ENCODE measurements around the gene ZNF267. TPM values are rescaled to one million over a fixed set of nuclear protein-coding genes. Genes with fewer than 3 reads are reported as not detected.
A peak's percentile ranks its signal among the peaks of the same experiment; 100 is the strongest.

ZNF267 gene
- total and polyA plus RNA-seq, 2 of the 8 experiments (the other 6 are each of a cell fraction or from before 2014, with no cell fraction given) = 5.5 to 28.3 TPM

DNA sequence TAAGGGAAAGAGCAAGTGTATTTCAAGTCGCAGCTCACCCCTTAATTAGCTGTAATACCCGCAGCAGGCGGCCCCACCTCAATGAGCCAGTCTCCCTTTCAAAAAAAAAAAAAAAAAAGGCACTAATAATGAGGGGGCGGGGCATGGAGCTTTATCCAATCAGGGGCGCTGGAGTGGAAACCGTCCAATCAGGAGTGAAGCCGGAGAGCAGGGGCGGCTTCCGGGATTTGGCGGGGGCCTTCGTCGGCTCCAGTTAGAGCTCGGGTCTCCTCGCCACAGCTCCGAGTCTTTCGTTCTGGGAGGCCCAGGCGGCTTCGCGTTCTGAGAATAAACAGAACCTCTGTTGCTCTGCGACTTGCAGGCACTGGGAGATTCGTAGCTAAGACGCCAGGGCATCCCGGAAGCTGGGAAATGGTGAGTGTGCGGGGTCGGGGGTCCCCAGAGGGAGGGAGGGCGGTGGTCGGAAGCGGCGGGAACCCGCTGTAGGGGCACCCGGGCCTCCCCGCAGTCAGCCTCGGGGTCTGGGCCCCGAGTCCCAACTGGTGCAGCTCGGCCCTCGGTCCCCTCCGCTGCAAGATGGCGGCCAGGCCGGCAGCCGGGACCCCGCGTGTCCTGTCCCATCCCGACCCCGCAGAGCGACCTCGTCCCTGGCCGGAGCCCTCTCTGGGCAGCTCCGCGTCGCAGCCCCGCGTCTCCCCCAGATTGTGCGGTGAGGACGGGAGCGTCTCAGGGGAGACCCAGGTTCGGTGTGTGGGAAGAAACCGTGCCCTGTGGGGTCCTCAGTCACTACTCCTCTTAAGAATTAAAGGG is at the start of gene ZNF267 (continued):
- TF ChIP-seq, protein P1, sequence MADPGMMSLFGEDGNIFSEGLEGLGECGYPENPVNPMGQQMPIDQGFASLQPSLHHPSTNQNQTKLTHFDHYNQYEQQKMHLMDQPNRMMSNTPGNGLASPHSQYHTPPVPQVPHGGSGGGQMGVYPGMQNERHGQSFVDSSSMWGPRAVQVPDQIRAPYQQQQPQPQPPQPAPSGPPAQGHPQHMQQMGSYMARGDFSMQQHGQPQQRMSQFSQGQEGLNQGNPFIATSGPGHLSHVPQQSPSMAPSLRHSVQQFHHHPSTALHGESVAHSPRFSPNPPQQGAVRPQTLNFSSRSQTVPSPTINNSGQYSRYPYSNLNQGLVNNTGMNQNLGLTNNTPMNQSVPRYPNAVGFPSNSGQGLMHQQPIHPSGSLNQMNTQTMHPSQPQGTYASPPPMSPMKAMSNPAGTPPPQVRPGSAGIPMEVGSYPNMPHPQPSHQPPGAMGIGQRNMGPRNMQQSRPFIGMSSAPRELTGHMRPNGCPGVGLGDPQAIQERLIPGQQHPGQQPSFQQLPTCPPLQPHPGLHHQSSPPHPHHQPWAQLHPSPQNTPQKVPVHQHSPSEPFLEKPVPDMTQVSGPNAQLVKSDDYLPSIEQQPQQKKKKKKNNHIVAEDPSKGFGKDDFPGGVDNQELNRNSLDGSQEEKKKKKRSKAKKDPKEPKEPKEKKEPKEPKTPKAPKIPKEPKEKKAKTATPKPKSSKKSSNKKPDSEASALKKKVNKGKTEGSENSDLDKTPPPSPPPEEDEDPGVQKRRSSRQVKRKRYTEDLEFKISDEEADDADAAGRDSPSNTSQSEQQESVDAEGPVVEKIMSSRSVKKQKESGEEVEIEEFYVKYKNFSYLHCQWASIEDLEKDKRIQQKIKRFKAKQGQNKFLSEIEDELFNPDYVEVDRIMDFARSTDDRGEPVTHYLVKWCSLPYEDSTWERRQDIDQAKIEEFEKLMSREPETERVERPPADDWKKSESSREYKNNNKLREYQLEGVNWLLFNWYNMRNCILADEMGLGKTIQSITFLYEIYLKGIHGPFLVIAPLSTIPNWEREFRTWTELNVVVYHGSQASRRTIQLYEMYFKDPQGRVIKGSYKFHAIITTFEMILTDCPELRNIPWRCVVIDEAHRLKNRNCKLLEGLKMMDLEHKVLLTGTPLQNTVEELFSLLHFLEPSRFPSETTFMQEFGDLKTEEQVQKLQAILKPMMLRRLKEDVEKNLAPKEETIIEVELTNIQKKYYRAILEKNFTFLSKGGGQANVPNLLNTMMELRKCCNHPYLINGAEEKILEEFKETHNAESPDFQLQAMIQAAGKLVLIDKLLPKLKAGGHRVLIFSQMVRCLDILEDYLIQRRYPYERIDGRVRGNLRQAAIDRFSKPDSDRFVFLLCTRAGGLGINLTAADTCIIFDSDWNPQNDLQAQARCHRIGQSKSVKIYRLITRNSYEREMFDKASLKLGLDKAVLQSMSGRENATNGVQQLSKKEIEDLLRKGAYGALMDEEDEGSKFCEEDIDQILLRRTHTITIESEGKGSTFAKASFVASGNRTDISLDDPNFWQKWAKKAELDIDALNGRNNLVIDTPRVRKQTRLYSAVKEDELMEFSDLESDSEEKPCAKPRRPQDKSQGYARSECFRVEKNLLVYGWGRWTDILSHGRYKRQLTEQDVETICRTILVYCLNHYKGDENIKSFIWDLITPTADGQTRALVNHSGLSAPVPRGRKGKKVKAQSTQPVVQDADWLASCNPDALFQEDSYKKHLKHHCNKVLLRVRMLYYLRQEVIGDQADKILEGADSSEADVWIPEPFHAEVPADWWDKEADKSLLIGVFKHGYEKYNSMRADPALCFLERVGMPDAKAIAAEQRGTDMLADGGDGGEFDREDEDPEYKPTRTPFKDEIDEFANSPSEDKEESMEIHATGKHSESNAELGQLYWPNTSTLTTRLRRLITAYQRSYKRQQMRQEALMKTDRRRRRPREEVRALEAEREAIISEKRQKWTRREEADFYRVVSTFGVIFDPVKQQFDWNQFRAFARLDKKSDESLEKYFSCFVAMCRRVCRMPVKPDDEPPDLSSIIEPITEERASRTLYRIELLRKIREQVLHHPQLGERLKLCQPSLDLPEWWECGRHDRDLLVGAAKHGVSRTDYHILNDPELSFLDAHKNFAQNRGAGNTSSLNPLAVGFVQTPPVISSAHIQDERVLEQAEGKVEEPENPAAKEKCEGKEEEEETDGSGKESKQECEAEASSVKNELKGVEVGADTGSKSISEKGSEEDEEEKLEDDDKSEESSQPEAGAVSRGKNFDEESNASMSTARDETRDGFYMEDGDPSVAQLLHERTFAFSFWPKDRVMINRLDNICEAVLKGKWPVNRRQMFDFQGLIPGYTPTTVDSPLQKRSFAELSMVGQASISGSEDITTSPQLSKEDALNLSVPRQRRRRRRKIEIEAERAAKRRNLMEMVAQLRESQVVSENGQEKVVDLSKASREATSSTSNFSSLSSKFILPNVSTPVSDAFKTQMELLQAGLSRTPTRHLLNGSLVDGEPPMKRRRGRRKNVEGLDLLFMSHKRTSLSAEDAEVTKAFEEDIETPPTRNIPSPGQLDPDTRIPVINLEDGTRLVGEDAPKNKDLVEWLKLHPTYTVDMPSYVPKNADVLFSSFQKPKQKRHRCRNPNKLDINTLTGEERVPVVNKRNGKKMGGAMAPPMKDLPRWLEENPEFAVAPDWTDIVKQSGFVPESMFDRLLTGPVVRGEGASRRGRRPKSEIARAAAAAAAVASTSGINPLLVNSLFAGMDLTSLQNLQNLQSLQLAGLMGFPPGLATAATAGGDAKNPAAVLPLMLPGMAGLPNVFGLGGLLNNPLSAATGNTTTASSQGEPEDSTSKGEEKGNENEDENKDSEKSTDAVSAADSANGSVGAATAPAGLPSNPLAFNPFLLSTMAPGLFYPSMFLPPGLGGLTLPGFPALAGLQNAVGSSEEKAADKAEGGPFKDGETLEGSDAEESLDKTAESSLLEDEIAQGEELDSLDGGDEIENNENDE (IDR thresholded peaks at IDR 0.05; ENCODE audit: insufficient replicate concordance, low read length) = no peak
- TF ChIP-seq SIN3A (conservative IDR thresholded peaks at IDR 0.05 in 1 of 2, IDR thresholded peaks at IDR 0.05 in 1 of 2; ENCODE audit: low read depth in 1 of 2, low read length in 2 of 2) (no peak), GTF2F1 (IDR thresholded peaks at IDR 0.05; ENCODE audit: borderline replicate concordance, low read depth, low read length) (peak; percentile 55; the same call in 1 of the 2 replicates), BCL11A (IDR thresholded peaks at IDR 0.05; ENCODE audit: low read depth in 2 of 2, low read length in 2 of 2) (no peak), BRCA1 (IDR thresholded peaks at IDR 0.05; ENCODE audit: low read depth, low read length) (no peak), SP4 (IDR thresholded peaks at IDR 0.05; ENCODE audit: low read length) (no peak), KDM1A (IDR thresholded peaks at IDR 0.05; ENCODE audit: borderline replicate concordance, low read length) (no peak)
- TF ChIP-seq, protein P2, sequence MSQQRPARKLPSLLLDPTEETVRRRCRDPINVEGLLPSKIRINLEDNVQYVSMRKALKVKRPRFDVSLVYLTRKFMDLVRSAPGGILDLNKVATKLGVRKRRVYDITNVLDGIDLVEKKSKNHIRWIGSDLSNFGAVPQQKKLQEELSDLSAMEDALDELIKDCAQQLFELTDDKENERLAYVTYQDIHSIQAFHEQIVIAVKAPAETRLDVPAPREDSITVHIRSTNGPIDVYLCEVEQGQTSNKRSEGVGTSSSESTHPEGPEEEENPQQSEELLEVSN (IDR thresholded peaks at IDR 0.05) = no peak
- TF ChIP-seq, protein P3, sequence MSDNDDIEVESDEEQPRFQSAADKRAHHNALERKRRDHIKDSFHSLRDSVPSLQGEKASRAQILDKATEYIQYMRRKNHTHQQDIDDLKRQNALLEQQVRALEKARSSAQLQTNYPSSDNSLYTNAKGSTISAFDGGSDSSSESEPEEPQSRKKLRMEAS (IDR thresholded peaks at IDR 0.05) = no peak
